Renal cortex interstitium (tissue), 11 donors: ENCODE data around the gene CD22. TPM values are rescaled to one million over a fixed set of nuclear protein-coding genes. Genes with fewer than 3 reads are reported as not detected.
"Not testable (repeated sequence)": the region's sequence is repeated elsewhere in the genome, so short reads cannot be mapped to it uniquely, and the experiment has no call there.

Experiments
- DNase-seq, 11 donors: peaks; one replicate each; pipeline ENCODE4 v3.0.0-alpha.2; 2013; ENCODE audit warnings: low read depth in 9 of 11, low spot score in 4 of 11; ENCODE audit errors: extremely low read depth in 1 of 11
- polyA plus RNA-seq, 3 donors: library from polyadenylated mRNA; unstranded; fragments of 120-200 nt; gene quantifications; one replicate each; pipeline ENCODE4 v1.2.1, GENCODE V29; 2013; ENCODE audit not compliant: insufficient read length in 3 of 3

CD22 gene
- polyA plus RNA-seq, 3 donors, result 10.7 to 16.5 (median 12.5) TPM

- no peak for DNase-seq
These were observed 36.3 kb downstream of the CD22 start for GRCh38 chr19:35365303-35365702.

GRCh38 chr19:35368378-35368777, 39.4 kb downstream of the CD22 start:
- no peak for DNase-seq

GRCh38 chr19:35369522-35369921, 40.5 kb downstream of the CD22 start:
- no peak for DNase-seq

- no peak for DNase-seq
These were observed 41.7 kb downstream of the CD22 start, which contains the start of gene GPR42 for GRCh38 chr19:35370722-35371121. GPR42 (plus strand) TSS chr19:35371068; CDS start chr19:35371360, 292 bp downstream.

GRCh38 chr19:35373492-35373891, 44.5 kb downstream of the CD22 start:
- no peak for DNase-seq

GRCh38 chr19:35374031-35374430, 45.0 kb downstream of the CD22 start:
- not testable (repeated sequence) for DNase-seq

- no peak for DNase-seq
These were observed 46.7 kb downstream of the CD22 start for GRCh38 chr19:35375505-35376307.

GRCh38 chr19:35377656-35378055, 48.7 kb downstream of the CD22 start:
- DNase-seq, result no peak

GRCh38 chr19:35378356-35378755, 49.4 kb downstream of the CD22 start:
- DNase-seq, result no peak

GRCh38 chr19:35379545-35379944, 50.6 kb downstream of the CD22 start:
- DNase-seq, result not testable (repeated sequence)

- DNase-seq, result no peak
These were observed 51.0 kb downstream of the CD22 start for GRCh38 chr19:35379992-35380391.

GRCh38 chr19:35380450-35381124, 51.6 kb downstream of the CD22 start:
- DNase-seq, result no peak

GRCh38 chr19:35381318-35381717, 52.3 kb downstream of the CD22 start:
- no peak for DNase-seq

GRCh38 chr19:35381926-35382325, 52.9 kb downstream of the CD22 start:
- DNase-seq, result no peak

- no peak for DNase-seq
These were observed 54.5 kb downstream of the CD22 start for GRCh38 chr19:35383536-35383935.

GRCh38 chr19:35388277-35389054, 59.5 kb downstream of the CD22 start:
- no peak for DNase-seq

- no peak for DNase-seq
These were observed 60.3 kb downstream of the CD22 start for GRCh38 chr19:35389192-35389861.

GRCh38 chr19:35392742-35393715, 64.0 kb downstream of the CD22 start:
- DNase-seq, result no peak
